Suprapubic skin (tissue), 4 donors: Measurements from ENCODE around the gene PRSS48. TPM values are rescaled to one million over a fixed set of nuclear protein-coding genes. Genes with fewer than 3 reads are reported as not detected.
A peak's percentile ranks its signal among the peaks of the same experiment; 100 is the strongest.

Experiments
- DNase-seq, 2 donors: peaks; one replicate each; pipeline ENCODE4 v3.0.0-alpha.2; 2019; ENCODE audit warnings: low spot score in 2 of 2
- H3K27ac ChIP-seq: fragments of 200-600 bp; sonication (generic); one replicate; pipeline ENCODE4 v1.5.1; 2019
- H3K27me3 ChIP-seq: fragments of 200-600 bp; sonication (generic); one replicate; pipeline ENCODE4 v1.5.1; 2019
- H3K36me3 ChIP-seq: fragments of 200-600 bp; sonication (generic); one replicate; pipeline ENCODE4 v1.5.1; 2019
- H3K4me1 ChIP-seq: fragments of 200-600 bp; sonication (generic); one replicate; pipeline ENCODE4 v1.5.1; 2019
- H3K4me3 ChIP-seq: fragments of 200-600 bp; sonication (generic); one replicate; pipeline ENCODE4 v1.5.1; 2019; ENCODE audit warnings: mild to moderate bottlenecking
- H3K9me3 ChIP-seq: fragments of 200-600 bp; sonication (generic); one replicate; pipeline ENCODE4 v1.5.1; 2019
- CTCF ChIP-seq, 2 donors: fragments of 200-600 bp in 1 of 2; fragments of 450-650 bp in 1 of 2; sonication (generic) in 1 of 2; IDR thresholded peaks; one replicate each; pipeline ENCODE4 v1.5.1; 2016 to 2019; ENCODE audit warnings: antibody characterized with exemption in 2 of 2, mild to moderate bottlenecking in 1 of 2, moderate library complexity in 1 of 2
- EP300 ChIP-seq: sonication (generic); formaldehyde crosslinking; IDR thresholded peaks from one replicate; pipeline ENCODE4 v1.6.1; 2017; ENCODE audit warnings: antibody characterized with exemption
- POLR2A ChIP-seq, 2 donors: fragments of 450-650 bp; IDR thresholded peaks; one replicate each; pipeline ENCODE4 v1.6.1; 2017; ENCODE audit warnings: antibody characterized with exemption in 2 of 2, mild to moderate bottlenecking in 2 of 2, moderate library complexity in 2 of 2
- POLR2AphosphoS5 ChIP-seq, 3 donors: sonication (generic); formaldehyde crosslinking; IDR thresholded peaks; one replicate each; pipeline ENCODE4 v1.6.1; 2017; ENCODE audit warnings: antibody characterized with exemption in 3 of 3
- WGBS: methylation state at CpG from one replicate; pipeline ENCODE4 v1.1.5; 2018; 5-methylcytosine and 5-hydroxymethylcytosine counted together
- total RNA-seq, 4 donors: library from RNA; depleted of rRNA; stranded (reverse); fragments of >200 nt; gene quantifications; one replicate each; pipeline ENCODE4 v1.1.0, GENCODE V29; 2016

PRSS48 gene
- total RNA-seq, 4 donors from 2014 or later: not detected

GRCh38 chr4:151304226-151304625 is 27.3 kb downstream of the PRSS48 start:
- no peak for DNase-seq
- Histone ChIP-seq H3K4me3 (no peak overlapping the region), H3K9me3 (no peaks in the 10 kb centered on the region), H3K27ac (no peak overlapping the region), H3K27me3 (no peaks in the 10 kb centered on the region), H3K36me3 (no peaks in the 10 kb centered on the region), H3K4me1 (peaks cover 16% of the 10 kb centered on the region)
- TF ChIP-seq EP300 (no peak), POLR2AphosphoS5 (IDR thresholded peaks at IDR 0.05) (no peak), POLR2A (IDR thresholded peaks at IDR 0.05) (no peak), CTCF (IDR thresholded peaks at IDR 0.05) (no peak)

- TF ChIP-seq CTCF (IDR thresholded peaks at IDR 0.05): no peak
- TF ChIP-seq POLR2AphosphoS5 (IDR thresholded peaks at IDR 0.05): no peak
- no peak for TF ChIP-seq EP300
- no peak for TF ChIP-seq POLR2A (IDR thresholded peaks at IDR 0.05)
- H3K36me3 ChIP-seq: no peaks in the 10 kb centered on the region
- H3K27me3 ChIP-seq: no peaks in the 10 kb centered on the region
- peaks cover 16% of the 10 kb centered on the region for H3K4me1 ChIP-seq
- H3K27ac ChIP-seq: no peak overlapping the region
- H3K4me3 ChIP-seq: no peak overlapping the region
- no peaks in the 10 kb centered on the region for H3K9me3 ChIP-seq
- DNase-seq: no peak
Observed at GRCh38 chr4:151304755-151305154, 27.8 kb downstream of the PRSS48 start.

- 91% methylated on average over 5 of the region's 5 CpGs for WGBS
- no peak for DNase-seq
- Histone ChIP-seq H3K36me3 (no peaks in the 10 kb centered on the region), H3K4me1 (peaks cover 17% of the 10 kb centered on the region), H3K27me3 (no peaks in the 10 kb centered on the region), H3K27ac (no peak overlapping the region), H3K9me3 (no peaks in the 10 kb centered on the region), H3K4me3 (no peak overlapping the region)
- no peak for TF ChIP-seq EP300
- TF ChIP-seq POLR2AphosphoS5 (IDR thresholded peaks at IDR 0.05): no peak
- TF ChIP-seq CTCF (IDR thresholded peaks at IDR 0.05): no peak
- TF ChIP-seq POLR2A (IDR thresholded peaks at IDR 0.05): no peak
Observed at GRCh38 chr4:151310124-151310728, 33.3 kb downstream of the PRSS48 start.

- no peak overlapping the region for H3K4me3 ChIP-seq
- no peaks in the 10 kb centered on the region for H3K9me3 ChIP-seq
- H3K27ac ChIP-seq: no peak overlapping the region
- DNase-seq: no peak
- H3K27me3 ChIP-seq: no peaks in the 10 kb centered on the region
- 80% methylated on average over 6 of the region's 6 CpGs for WGBS
- peaks cover 27% of the 10 kb centered on the region for H3K4me1 ChIP-seq
- no peak for TF ChIP-seq POLR2AphosphoS5 (IDR thresholded peaks at IDR 0.05)
- no peaks in the 10 kb centered on the region for H3K36me3 ChIP-seq
Observed at GRCh38 chr4:151313306-151314009, 36.5 kb downstream of the PRSS48 start.

- WGBS: 72% methylated on average over 1 of the region's 1 CpG
- DNase-seq: no peak
- no peaks in the 10 kb centered on the region for H3K36me3 ChIP-seq
- H3K27ac ChIP-seq: peak overlapping the region; percentile 7
- H3K9me3 ChIP-seq: no peaks in the 10 kb centered on the region
- no peaks in the 10 kb centered on the region for H3K27me3 ChIP-seq
- no peak overlapping the region for H3K4me3 ChIP-seq
- TF ChIP-seq CTCF (IDR thresholded peaks at IDR 0.05) (no peak), EP300 (no peak), POLR2A (IDR thresholded peaks at IDR 0.05) (no peak), POLR2AphosphoS5 (IDR thresholded peaks at IDR 0.05) (no peak)
- peaks cover 27% of the 10 kb centered on the region for H3K4me1 ChIP-seq
Observed at GRCh38 chr4:151314010-151314355, 37.0 kb downstream of the PRSS48 start.
